Epithelial cell of proximal tubule (primary cell): Measurements from ENCODE around the gene LZTS2. TPM values are rescaled to one million over a fixed set of nuclear protein-coding genes. Genes with fewer than 3 reads are reported as not detected.

ENCODE experiments used
- DNase-seq: peaks from one replicate; pipeline ENCODE4 v3.0.0-alpha.2; 2011; ENCODE audit warnings: low read depth
- H3K4me3 ChIP-seq: 2 replicates; pipeline ENCODE4 v1.5.1; 2011; ENCODE audit warnings: low read depth, mild to moderate bottlenecking, low read length
- total RNA-seq: library from RNA; depleted of rRNA; stranded (reverse); fragments of >200 nt; gene quantifications from 2 replicates; pipeline ENCODE4 v1.2.3, GENCODE V29; 2015
- TF ChIP-seq, protein P1 (sequence below): conservative IDR thresholded peaks from 2 replicates; pipeline ENCODE4 v1.5.1; 2012; ENCODE audit warnings: low read depth, mild to moderate bottlenecking, low read length

The LZTS2 gene
- total RNA-seq, 1 donor from 2014 or later: 81.0 TPM

DNA sequence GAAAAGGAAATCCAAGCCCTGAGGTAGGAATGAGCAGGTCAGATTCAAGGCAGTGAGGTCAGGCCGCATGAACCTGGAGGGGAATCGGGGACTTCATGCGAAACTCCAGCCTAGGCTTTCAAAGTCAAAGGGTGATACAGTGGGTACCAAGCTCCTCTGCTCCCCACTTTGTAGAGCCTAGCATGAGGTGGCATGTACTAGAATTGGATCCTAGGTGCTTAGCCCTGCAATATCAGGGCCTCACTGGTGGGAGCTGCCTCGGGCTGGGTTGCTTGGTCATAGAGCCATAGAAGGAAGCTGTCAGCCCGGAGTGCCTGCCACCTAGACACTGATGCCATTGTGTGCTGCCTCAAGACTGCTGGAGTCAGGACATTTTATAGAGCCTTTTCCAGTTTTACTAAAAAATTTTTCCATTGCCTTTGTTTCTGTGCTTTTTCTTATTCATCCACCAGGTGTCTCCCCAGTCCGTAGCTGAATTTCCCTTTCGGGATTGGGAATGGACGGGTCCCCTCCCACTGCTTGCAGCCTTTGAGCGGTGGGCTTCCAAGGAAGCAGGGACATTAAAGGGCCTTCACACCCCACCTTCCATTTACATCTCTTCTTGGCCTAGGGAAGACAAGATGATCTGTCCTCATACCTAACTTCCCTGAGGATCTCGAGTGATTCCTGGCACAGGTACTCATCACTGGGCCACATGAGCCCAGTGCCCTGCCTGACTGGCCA is 5.5 kb upstream of the LZTS2 start:
- H3K4me3 ChIP-seq: no peak overlapping the region
- DNase-seq: no peak
- TF ChIP-seq, protein P1, sequence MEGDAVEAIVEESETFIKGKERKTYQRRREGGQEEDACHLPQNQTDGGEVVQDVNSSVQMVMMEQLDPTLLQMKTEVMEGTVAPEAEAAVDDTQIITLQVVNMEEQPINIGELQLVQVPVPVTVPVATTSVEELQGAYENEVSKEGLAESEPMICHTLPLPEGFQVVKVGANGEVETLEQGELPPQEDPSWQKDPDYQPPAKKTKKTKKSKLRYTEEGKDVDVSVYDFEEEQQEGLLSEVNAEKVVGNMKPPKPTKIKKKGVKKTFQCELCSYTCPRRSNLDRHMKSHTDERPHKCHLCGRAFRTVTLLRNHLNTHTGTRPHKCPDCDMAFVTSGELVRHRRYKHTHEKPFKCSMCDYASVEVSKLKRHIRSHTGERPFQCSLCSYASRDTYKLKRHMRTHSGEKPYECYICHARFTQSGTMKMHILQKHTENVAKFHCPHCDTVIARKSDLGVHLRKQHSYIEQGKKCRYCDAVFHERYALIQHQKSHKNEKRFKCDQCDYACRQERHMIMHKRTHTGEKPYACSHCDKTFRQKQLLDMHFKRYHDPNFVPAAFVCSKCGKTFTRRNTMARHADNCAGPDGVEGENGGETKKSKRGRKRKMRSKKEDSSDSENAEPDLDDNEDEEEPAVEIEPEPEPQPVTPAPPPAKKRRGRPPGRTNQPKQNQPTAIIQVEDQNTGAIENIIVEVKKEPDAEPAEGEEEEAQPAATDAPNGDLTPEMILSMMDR: peak; percentile 84

GRCh38 chr10:100995181-100995580 is 4.4 kb upstream of the LZTS2 start:
- H3K4me3 ChIP-seq: no peak overlapping the region
- TF ChIP-seq, protein P1: no peak
- no peak for DNase-seq

- TF ChIP-seq, protein P1: no peak
- H3K4me3 ChIP-seq: peak overlapping the region; percentile 93
- no peak for DNase-seq
Observed at GRCh38 chr10:100996678-100997359, 2.8 kb upstream of the LZTS2 start.

GRCh38 chr10:100997360-100998182 is 2.0 kb upstream of the LZTS2 start:
- peak overlapping the region; percentile 93 for H3K4me3 ChIP-seq
- no peak for DNase-seq
- TF ChIP-seq, protein P1: peak; percentile 88

- DNase-seq: no peak
- H3K4me3 ChIP-seq: peak overlapping the region; percentile 93
- TF ChIP-seq, protein P1: no peak
Observed at GRCh38 chr10:100998183-100998990, 1.2 kb upstream of the LZTS2 start.

DNA sequence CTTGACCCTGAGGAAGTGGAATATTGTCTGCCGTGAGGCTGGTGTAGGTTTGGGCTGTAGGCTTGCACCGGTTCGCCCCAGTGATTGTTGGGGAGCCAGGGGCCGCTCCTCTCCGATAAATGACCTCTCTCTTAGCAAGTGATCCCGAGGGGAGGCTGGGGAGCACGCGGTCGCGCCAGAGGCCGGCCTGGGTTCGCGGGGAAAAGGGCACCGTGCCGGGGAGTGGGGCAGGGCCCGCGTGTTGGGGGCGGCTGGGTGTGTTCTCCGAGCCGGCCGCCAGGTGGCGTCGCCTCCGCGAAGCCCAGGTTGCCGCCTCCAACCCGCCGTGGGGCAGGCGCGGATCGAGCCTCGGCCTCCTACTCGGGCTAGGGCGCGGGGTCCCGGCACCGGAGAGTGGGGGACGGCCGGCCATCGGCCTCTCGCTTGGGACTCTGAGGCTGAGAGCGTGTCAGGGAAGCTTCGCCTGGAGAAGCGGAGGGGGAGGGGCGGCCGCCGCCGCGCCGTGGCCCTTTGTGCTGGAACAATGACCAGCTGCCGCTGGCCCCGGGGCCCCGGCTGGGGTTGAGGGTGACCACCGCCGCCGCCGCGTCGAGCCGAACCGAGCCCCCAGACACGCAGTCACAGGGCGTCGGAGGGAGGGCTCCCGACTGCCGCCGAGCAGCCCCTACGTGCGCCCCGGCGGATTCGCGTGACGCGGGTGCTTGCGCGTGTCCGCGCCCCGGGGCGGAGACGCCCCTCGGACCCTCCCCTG is 442 bp upstream of the LZTS2 start:
- DNase-seq: no peak
- TF ChIP-seq, protein P1: peak; percentile 65
- H3K4me3 ChIP-seq: peak overlapping the region; percentile 93
